Measurements from ENCODE around the gene CD200. TPM values are rescaled to one million over a fixed set of nuclear protein-coding genes. Genes with fewer than 3 reads are reported as not detected.

Gene CD200
- total and polyA plus RNA-seq, 10 of the 15 experiments (the other 5 are each of a cell fraction or from before 2014, with no cell fraction given), result 21.2 to 84.3 (median 33.2) TPM

DNA sequence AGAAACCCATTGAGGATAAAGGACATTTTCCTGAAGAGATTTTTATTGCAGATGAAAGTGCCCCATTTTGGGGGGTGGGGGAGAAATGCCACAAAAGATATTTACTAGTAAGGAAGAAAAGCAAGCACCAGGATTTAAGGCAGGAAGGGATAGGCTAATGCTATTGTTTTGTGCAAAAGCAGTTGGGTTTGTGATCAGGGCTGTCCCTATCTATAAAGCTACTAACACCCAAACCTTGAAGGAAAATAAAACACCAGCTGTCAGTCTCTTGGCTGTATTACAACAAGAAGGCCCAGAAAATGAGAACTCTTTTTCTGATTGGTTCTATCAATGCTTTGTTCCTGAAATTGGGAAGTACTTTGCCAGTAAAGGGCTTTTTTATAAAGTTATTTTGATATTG, 56.0 kb downstream of the CD200 start:
- POLR2A ChIA-PET, result no interaction called here
- Histone ChIP-seq H3K9me3 (replicated peaks; ENCODE audit: control insufficient read depth, insufficient read depth, low read length) (no peaks in the 10 kb centered on the region; the same call in 2 of the 3 replicates), H3K27me3 (replicated peaks in 1 of 2; ENCODE audit: control insufficient read depth in 2 of 2, insufficient read depth in 2 of 2, low read length in 1 of 2) (no peaks in the 10 kb centered on the region), H3K27ac (ENCODE audit: control insufficient read depth, insufficient read depth) (no peak overlapping the region), H2AFZ (ENCODE audit: control insufficient read depth, low read depth, low read length) (no peak overlapping the region), H3K9ac (ENCODE audit: control insufficient read depth, insufficient read depth, low read length) (no peak overlapping the region), H3K4me2 (ENCODE audit: control insufficient read depth, insufficient read depth) (no peak overlapping the region), H3K36me3 (ENCODE audit: control insufficient read depth in 2 of 2, insufficient read depth in 2 of 2, low read length in 1 of 2) (no peaks in the 10 kb centered on the region), H3K4me3 (no peak overlapping the region), H4K20me1 (ENCODE audit: control insufficient read depth, insufficient read depth) (no peaks in the 10 kb centered on the region), H3K4me1 (ENCODE audit: control insufficient read depth, insufficient read depth, low read length) (peaks cover 6% of the 10 kb centered on the region; the same call in 1 of the 2 replicates), H3K79me2 (ENCODE audit: control insufficient read depth, insufficient read depth, low read length) (no peaks in the 10 kb centered on the region)
- intact Hi-C loops (cut with micrococcal nuclease; ENCODE audit: unreplicated experiment) (no loop called here), in situ Hi-C loops (cut with MboI) (no loop called here)
- RAD21 ChIA-PET (ENCODE audit: unreplicated experiment), result interaction anchor here (2.9 kb wide), 1 partner anchor 17 kb away, joined by 17 read pairs; no protein-coding TSS in a partner anchor
- DNase-seq (ENCODE audit: low read depth, low spot score) (no peak), ATAC-seq (no peak), FAIRE-seq (no peak)
- no TSS peak for BruUV-seq (replicated peaks)
- SMC1A ChIA-PET (ENCODE audit: uncharacterized antibody, unreplicated experiment), result interaction anchor here (1.4 kb wide), 1 partner anchor 110 kb away, joined by 3 read pairs; the partner anchor contains the start of gene BTLA
- CTCF ChIA-PET, result interaction anchor here (1.9 kb wide), 1 partner anchor 17 kb away, joined by 7 read pairs; no protein-coding TSS in a partner anchor
- no peak for TF ChIP-seq STAT3 (IDR thresholded peaks at IDR 0.05; ENCODE audit: low read depth, low read length)
- no peak for TF ChIP-seq PML (IDR thresholded peaks at IDR 0.05; ENCODE audit: low read length)

DNA sequence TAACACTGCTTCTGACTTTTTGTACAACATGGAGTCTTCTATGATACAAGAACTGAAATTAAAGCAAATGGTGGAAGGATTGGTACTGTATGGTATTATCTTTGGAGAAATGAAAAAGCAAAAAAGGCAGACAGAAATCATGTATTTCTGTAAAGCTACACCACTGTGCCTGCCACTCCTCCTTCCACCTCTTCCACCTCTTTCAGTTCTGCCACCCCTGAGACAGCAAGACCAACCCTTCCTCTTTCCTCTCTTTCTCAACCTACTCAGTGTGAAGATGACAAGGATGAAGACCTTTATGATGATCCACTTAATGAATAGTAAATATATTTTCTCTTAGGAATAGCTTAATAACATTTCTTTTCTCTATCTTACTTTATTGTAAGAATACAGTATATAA, 57.0 kb downstream of the CD200 start:
- RAD21 ChIA-PET (ENCODE audit: unreplicated experiment), result interaction anchor here (1.9 to 2.9 kb wide), 2 partner anchors 16 to 52 kb away, joined by 5 to 17 read pairs; no protein-coding TSS in a partner anchor
- H3K79me2 ChIP-seq (ENCODE audit: control insufficient read depth, insufficient read depth, low read length), result no peaks in the 10 kb centered on the region
- no peak overlapping the region for H3K27ac ChIP-seq (ENCODE audit: control insufficient read depth, insufficient read depth)
- H3K36me3 ChIP-seq (ENCODE audit: control insufficient read depth in 2 of 2, insufficient read depth in 2 of 2, low read length in 1 of 2), result no peaks in the 10 kb centered on the region
- no peak for ATAC-seq
- POLR2A ChIA-PET, result interaction anchor here (0.7 to 1.9 kb wide), 3 partner anchors 12 to 18 kb away, joined by 3 to 5 read pairs (median 4); no protein-coding TSS in a partner anchor
- H4K20me1 ChIP-seq (ENCODE audit: control insufficient read depth, insufficient read depth), result no peaks in the 10 kb centered on the region
- no peak overlapping the region for H3K4me3 ChIP-seq
- H3K4me2 ChIP-seq (ENCODE audit: control insufficient read depth, insufficient read depth), result no peak overlapping the region
- CTCF ChIA-PET, result interaction anchor here (1.9 to 2.0 kb wide), 2 partner anchors 16 to 25 kb away, joined by 5 to 7 read pairs; no protein-coding TSS in a partner anchor
- BruUV-seq (replicated peaks), result no TSS peak
- no peak for FAIRE-seq
- DNase-seq (ENCODE audit: low read depth, low spot score), result no peak
- no peaks in the 10 kb centered on the region for H3K27me3 ChIP-seq (replicated peaks in 1 of 2; ENCODE audit: control insufficient read depth in 2 of 2, insufficient read depth in 2 of 2, low read length in 1 of 2)
- H2AFZ ChIP-seq (ENCODE audit: control insufficient read depth, low read depth, low read length), result no peak overlapping the region
- in situ Hi-C loops (cut with MboI), result no loop called here
- no peak overlapping the region for H3K9ac ChIP-seq (ENCODE audit: control insufficient read depth, insufficient read depth, low read length)
- peaks cover 6% of the 10 kb centered on the region; the same call in 1 of the 2 replicates for H3K4me1 ChIP-seq (ENCODE audit: control insufficient read depth, insufficient read depth, low read length)
- no peak for TF ChIP-seq EED (IDR thresholded peaks at IDR 0.05; ENCODE audit: low read depth)
- TF ChIP-seq STAT3 (IDR thresholded peaks at IDR 0.05; ENCODE audit: low read depth, low read length), result no peak
- no peak for TF ChIP-seq IKZF2 (IDR thresholded peaks at IDR 0.05)
- no peak for TF ChIP-seq NFYB (IDR thresholded peaks at IDR 0.05; ENCODE audit: insufficient read depth, low read depth, low read length)
- TF ChIP-seq SIN3A (IDR thresholded peaks at IDR 0.05; ENCODE audit: low read depth, low read length), result no peak
- no peak for TF ChIP-seq CBX5 (IDR thresholded peaks at IDR 0.05; ENCODE audit: low read depth)
- TF ChIP-seq SUPT20H (IDR thresholded peaks at IDR 0.05; ENCODE audit: borderline replicate concordance, control insufficient read depth, low read depth, low read length), result no peak
- no peak for TF ChIP-seq SP1 (IDR thresholded peaks at IDR 0.05; ENCODE audit: low read depth, low read length)
- TF ChIP-seq, protein P1, sequence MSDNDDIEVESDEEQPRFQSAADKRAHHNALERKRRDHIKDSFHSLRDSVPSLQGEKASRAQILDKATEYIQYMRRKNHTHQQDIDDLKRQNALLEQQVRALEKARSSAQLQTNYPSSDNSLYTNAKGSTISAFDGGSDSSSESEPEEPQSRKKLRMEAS (IDR thresholded peaks at IDR 0.05; ENCODE audit: low read depth, low read length), result no peak
- TF ChIP-seq, protein P2, sequence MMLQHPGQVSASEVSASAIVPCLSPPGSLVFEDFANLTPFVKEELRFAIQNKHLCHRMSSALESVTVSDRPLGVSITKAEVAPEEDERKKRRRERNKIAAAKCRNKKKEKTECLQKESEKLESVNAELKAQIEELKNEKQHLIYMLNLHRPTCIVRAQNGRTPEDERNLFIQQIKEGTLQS (IDR thresholded peaks at IDR 0.05; ENCODE audit: borderline replicate concordance, extremely low read depth, low read depth, low read length), result no peak
- TF ChIP-seq POLR2AphosphoS2 (IDR thresholded peaks at IDR 0.05; ENCODE audit: low read depth, low read length), result no peak
- TF ChIP-seq MTA2 (IDR thresholded peaks at IDR 0.05; ENCODE audit: low read depth), result no peak
- TF ChIP-seq EGR1 (IDR thresholded peaks at IDR 0.05; ENCODE audit: borderline replicate concordance in 1 of 2, low read depth in 2 of 2, low read length in 2 of 2), result no peak
- TF ChIP-seq, protein P3, sequence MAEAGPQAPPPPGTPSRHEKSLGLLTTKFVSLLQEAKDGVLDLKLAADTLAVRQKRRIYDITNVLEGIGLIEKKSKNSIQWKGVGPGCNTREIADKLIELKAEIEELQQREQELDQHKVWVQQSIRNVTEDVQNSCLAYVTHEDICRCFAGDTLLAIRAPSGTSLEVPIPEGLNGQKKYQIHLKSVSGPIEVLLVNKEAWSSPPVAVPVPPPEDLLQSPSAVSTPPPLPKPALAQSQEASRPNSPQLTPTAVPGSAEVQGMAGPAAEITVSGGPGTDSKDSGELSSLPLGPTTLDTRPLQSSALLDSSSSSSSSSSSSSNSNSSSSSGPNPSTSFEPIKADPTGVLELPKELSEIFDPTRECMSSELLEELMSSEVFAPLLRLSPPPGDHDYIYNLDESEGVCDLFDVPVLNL (IDR thresholded peaks at IDR 0.05; ENCODE audit: low read depth, low read length), result no peak
- intact Hi-C loops (cut with micrococcal nuclease; ENCODE audit: unreplicated experiment), result no loop called here
- SMC1A ChIA-PET (ENCODE audit: uncharacterized antibody, unreplicated experiment), result interaction anchor here (0.8 to 1.9 kb wide), 5 partner anchors 14 to 97 kb away, joined by 3 to 5 read pairs (median 4); partner anchors contain the start of gene SLC9C1
- H3K9me3 ChIP-seq (replicated peaks; ENCODE audit: control insufficient read depth, insufficient read depth, low read length), result no peaks in the 10 kb centered on the region; the same call in 2 of the 3 replicates

Measured in GM12878 (cell line).